Measurements from ENCODE around the gene DNM3.

Gene DNM3

GRCh38 chr1:171852272-171852671, 11.0 kb downstream of the DNM3 start:
- no peak overlapping the region for H3K4me3 ChIP-seq (ENCODE audit: low read length)
- no peaks in the 10 kb centered on the region for H3F3A ChIP-seq (ENCODE audit: control insufficient read depth, insufficient read depth)
- no peaks in the 10 kb centered on the region for H3K79me2 ChIP-seq (ENCODE audit: control insufficient read depth, low read length)
- no peaks in the 10 kb centered on the region for H3K36me3 ChIP-seq (ENCODE audit: control insufficient read depth, low read length)
- peaks cover 8% of the 10 kb centered on the region for H3K27me3 ChIP-seq (ENCODE audit: control insufficient read depth, low read length)
- H3K4me1 ChIP-seq (ENCODE audit: control insufficient read depth, low read length): no peaks in the 10 kb centered on the region
- no peak for TF ChIP-seq EZH2phosphoT487 (IDR thresholded peaks at IDR 0.05; ENCODE audit: borderline replicate concordance, low read length)
- no peak for TF ChIP-seq CTCF (IDR thresholded peaks at IDR 0.05; ENCODE audit: low read depth, low read length, poor library complexity, severe bottlenecking)
- H4K20me1 ChIP-seq (ENCODE audit: control insufficient read depth, insufficient read depth, low read depth, low read length): no peaks in the 10 kb centered on the region
- no peak overlapping the region for H3K27ac ChIP-seq (ENCODE audit: low read depth, low read length)
- no peak overlapping the region for H3K4me2 ChIP-seq (ENCODE audit: low read length)
- H3K9me3 ChIP-seq (ENCODE audit: control insufficient read depth, insufficient read depth, low read length): no peaks in the 10 kb centered on the region
- H3K9me2 ChIP-seq (replicated peaks; ENCODE audit: control insufficient read depth, low read length): no peaks in the 10 kb centered on the region

- no peak for TF ChIP-seq EZH2phosphoT487 (IDR thresholded peaks at IDR 0.05; ENCODE audit: borderline replicate concordance, low read length)
- TF ChIP-seq CTCF (IDR thresholded peaks at IDR 0.05; ENCODE audit: low read depth, low read length, poor library complexity, severe bottlenecking): no peak
- Histone ChIP-seq H3K9me3 (ENCODE audit: control insufficient read depth, insufficient read depth, low read length) (no peaks in the 10 kb centered on the region), H3F3A (ENCODE audit: control insufficient read depth, insufficient read depth) (no peaks in the 10 kb centered on the region), H4K20me1 (ENCODE audit: control insufficient read depth, insufficient read depth, low read depth, low read length) (no peaks in the 10 kb centered on the region), H3K36me3 (ENCODE audit: control insufficient read depth, low read length) (no peaks in the 10 kb centered on the region), H3K27ac (ENCODE audit: low read depth, low read length) (no peak overlapping the region), H3K27me3 (ENCODE audit: control insufficient read depth, low read length) (peaks cover 5% of the 10 kb centered on the region), H3K4me1 (ENCODE audit: control insufficient read depth, low read length) (no peaks in the 10 kb centered on the region), H3K9me2 (replicated peaks; ENCODE audit: control insufficient read depth, low read length) (no peaks in the 10 kb centered on the region), H3K4me3 (ENCODE audit: low read length) (no peak overlapping the region), H3K4me2 (ENCODE audit: low read length) (no peak overlapping the region), H3K79me2 (ENCODE audit: control insufficient read depth, low read length) (no peaks in the 10 kb centered on the region)
Observed at GRCh38 chr1:171855381-171855780, 14.1 kb downstream of the DNM3 start.

- no peaks in the 10 kb centered on the region for H3K79me2 ChIP-seq (ENCODE audit: control insufficient read depth, low read length)
- no peak overlapping the region for H3K4me2 ChIP-seq (ENCODE audit: low read length)
- H3K27ac ChIP-seq (ENCODE audit: low read depth, low read length): no peak overlapping the region
- H3K9me2 ChIP-seq (replicated peaks; ENCODE audit: control insufficient read depth, low read length): no peaks in the 10 kb centered on the region
- H4K20me1 ChIP-seq (ENCODE audit: control insufficient read depth, insufficient read depth, low read depth, low read length): no peaks in the 10 kb centered on the region
- H3F3A ChIP-seq (ENCODE audit: control insufficient read depth, insufficient read depth): no peaks in the 10 kb centered on the region
- no peak overlapping the region for H3K4me3 ChIP-seq (ENCODE audit: low read length)
- no peaks in the 10 kb centered on the region for H3K27me3 ChIP-seq (ENCODE audit: control insufficient read depth, low read length)
- no peaks in the 10 kb centered on the region for H3K4me1 ChIP-seq (ENCODE audit: control insufficient read depth, low read length)
- TF ChIP-seq EZH2phosphoT487 (IDR thresholded peaks at IDR 0.05; ENCODE audit: borderline replicate concordance, low read length) (no peak), CTCF (IDR thresholded peaks at IDR 0.05; ENCODE audit: low read depth, low read length, poor library complexity, severe bottlenecking) (no peak)
- H3K36me3 ChIP-seq (ENCODE audit: control insufficient read depth, low read length): no peaks in the 10 kb centered on the region
- H3K9me3 ChIP-seq (ENCODE audit: control insufficient read depth, insufficient read depth, low read length): no peaks in the 10 kb centered on the region
Observed at GRCh38 chr1:171858696-171859095, 17.4 kb downstream of the DNM3 start.

GRCh38 chr1:171860696-171861095, 19.4 kb downstream of the DNM3 start:
- H3K9me3 ChIP-seq (ENCODE audit: control insufficient read depth, insufficient read depth, low read length): no peaks in the 10 kb centered on the region
- no peaks in the 10 kb centered on the region for H3K27me3 ChIP-seq (ENCODE audit: control insufficient read depth, low read length)
- no peak overlapping the region for H3K27ac ChIP-seq (ENCODE audit: low read depth, low read length)
- TF ChIP-seq EZH2phosphoT487 (IDR thresholded peaks at IDR 0.05; ENCODE audit: borderline replicate concordance, low read length) (no peak), CTCF (IDR thresholded peaks at IDR 0.05; ENCODE audit: low read depth, low read length, poor library complexity, severe bottlenecking) (no peak)
- H3K9me2 ChIP-seq (replicated peaks; ENCODE audit: control insufficient read depth, low read length): no peaks in the 10 kb centered on the region
- H3K4me2 ChIP-seq (ENCODE audit: low read length): no peak overlapping the region
- no peaks in the 10 kb centered on the region for H3F3A ChIP-seq (ENCODE audit: control insufficient read depth, insufficient read depth)
- no peaks in the 10 kb centered on the region for H3K79me2 ChIP-seq (ENCODE audit: control insufficient read depth, low read length)
- no peak overlapping the region for H3K4me3 ChIP-seq (ENCODE audit: low read length)
- no peaks in the 10 kb centered on the region for H4K20me1 ChIP-seq (ENCODE audit: control insufficient read depth, insufficient read depth, low read depth, low read length)
- no peaks in the 10 kb centered on the region for H3K36me3 ChIP-seq (ENCODE audit: control insufficient read depth, low read length)
- H3K4me1 ChIP-seq (ENCODE audit: control insufficient read depth, low read length): no peaks in the 10 kb centered on the region

All from DOHH2 (cell line).